ENCODE measurements around the gene CLPTM1L.
"Not testable (repeated sequence)": the region's sequence is repeated elsewhere in the genome, so short reads cannot be mapped to it uniquely, and the experiment has no call there.

CLPTM1L gene

DNA sequence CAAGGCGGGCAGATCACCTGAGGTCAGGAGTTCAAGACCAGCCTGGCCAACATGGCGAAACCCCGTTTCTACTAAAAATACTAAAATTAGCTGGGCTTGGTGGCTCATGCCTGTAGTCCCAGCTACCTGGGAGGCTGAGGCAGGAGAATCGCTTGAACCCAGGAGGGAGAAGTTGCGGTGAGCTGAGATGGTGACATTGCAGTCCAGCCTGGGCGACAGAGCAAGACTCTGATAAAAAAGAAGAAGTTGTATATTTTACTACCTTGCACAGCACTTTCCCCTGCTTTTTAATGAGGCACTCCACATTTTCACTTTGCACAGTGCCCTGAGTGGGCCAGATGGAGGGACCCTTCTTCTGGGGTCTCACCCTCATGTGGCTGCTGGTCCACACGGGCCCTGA is 15.5 kb upstream of the CLPTM1L start:
- not testable (repeated sequence) for DNase-seq (ENCODE audit: low read depth in 1 of 2, low spot score in 1 of 2)

DNA sequence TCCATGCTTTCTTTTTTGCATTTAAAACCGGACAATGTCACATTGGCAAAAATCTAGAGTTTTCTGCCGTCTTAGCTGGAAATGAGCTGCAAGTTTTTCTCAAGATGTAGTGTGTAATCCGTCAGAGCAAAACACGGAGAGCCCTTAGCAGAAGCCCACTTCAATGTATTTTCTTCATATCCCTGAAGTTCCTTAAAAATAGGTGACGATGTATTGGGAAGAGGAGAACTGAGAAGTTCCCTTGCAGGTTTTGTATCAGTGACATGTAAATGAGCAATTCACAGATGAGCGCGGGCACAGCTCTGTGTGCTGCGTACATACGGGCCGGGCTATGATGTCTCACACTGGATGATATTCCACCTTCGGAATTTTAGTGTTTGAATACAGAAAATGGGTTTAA is 14.8 kb upstream of the CLPTM1L start:
- no peak for DNase-seq (ENCODE audit: low read depth in 1 of 2, low spot score in 1 of 2)

DNA sequence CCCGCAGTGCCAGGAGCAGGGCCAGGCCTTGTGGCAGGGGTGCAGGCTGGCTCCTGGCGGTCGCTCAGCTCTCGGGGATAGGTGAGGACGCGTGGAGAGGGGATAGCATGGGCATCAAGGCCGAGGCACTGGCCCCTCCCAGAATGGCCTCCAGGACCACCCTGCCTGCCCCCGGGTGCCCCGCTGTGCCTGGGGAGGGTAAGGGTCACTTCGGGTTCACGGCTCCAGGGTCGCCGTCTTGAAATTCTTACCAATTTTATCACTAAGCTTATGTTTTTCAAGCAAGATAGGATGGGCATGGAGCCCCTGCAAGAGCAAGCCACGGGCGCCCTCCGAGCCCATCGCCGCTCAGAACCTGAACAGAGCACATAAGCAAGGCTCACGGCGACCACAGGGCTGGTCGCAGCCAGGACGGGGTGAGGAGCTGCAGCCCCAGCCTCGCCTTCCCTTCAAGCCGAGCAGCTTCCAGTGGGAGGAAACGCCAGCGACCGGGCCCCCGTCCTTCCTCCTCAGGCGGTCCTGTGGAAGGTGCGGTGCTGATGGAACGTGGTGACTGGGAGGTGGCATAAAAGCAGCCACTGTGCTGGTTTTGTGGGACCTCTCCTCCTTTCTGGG is 14.2 kb upstream of the CLPTM1L start:
- no peak for DNase-seq (ENCODE audit: low read depth in 1 of 2, low spot score in 1 of 2)

DNA sequence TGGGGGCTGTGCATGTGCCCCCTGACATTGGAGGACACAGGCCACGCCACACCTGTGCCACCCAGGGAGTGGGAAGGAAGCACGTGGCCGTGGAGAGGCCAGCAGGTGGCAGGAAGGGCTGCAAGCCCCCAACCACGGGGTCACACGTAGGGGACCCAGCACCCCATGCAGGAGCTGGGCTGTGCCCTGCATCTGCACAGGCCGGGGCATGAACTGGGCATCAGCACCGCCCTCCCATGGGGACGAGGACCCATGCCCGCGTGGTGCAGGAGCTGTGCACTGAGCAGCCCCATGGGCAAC is 13.8 kb upstream of the CLPTM1L start:
- no peak for DNase-seq (ENCODE audit: low read depth in 1 of 2, low spot score in 1 of 2)

DNA sequence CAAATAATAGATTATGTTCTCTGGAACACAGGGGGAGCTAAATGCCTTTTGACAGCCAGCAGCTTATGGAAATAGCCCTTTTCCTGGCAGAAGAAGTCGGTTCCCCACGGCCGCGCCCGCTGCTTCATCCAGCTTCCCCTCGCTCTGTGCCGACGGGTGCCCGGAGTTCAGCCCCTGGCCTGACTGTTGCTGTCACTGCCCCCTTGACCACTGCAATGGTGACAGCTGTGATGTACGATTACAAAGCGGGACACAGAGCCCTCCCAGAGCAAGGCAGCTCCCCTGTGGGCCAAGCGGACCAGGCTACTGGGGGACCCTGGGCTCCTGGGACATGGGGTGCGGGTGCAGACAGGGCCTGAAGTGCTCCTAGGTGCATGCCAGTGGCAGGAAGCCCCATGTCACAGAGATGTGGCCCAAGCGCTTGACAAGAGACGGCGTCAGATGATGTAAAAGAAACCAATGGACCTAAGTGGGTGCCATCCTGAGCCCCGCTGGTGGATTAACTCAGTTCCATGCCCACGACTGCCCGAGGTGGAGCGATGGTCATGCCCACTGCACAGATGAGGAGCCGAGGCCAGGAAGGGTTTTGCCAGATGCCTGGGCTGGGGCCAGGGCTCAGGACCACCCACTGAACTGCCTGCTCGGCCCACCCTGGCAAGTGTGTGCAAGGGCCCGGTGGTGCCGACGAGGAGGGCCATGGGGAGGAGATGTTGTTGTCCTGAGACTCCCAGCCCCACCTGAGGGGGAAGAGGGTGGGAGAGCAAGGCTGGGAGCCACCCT is 13.2 kb upstream of the CLPTM1L start:
- no peak for DNase-seq (ENCODE audit: low read depth in 1 of 2, low spot score in 1 of 2)

DNA sequence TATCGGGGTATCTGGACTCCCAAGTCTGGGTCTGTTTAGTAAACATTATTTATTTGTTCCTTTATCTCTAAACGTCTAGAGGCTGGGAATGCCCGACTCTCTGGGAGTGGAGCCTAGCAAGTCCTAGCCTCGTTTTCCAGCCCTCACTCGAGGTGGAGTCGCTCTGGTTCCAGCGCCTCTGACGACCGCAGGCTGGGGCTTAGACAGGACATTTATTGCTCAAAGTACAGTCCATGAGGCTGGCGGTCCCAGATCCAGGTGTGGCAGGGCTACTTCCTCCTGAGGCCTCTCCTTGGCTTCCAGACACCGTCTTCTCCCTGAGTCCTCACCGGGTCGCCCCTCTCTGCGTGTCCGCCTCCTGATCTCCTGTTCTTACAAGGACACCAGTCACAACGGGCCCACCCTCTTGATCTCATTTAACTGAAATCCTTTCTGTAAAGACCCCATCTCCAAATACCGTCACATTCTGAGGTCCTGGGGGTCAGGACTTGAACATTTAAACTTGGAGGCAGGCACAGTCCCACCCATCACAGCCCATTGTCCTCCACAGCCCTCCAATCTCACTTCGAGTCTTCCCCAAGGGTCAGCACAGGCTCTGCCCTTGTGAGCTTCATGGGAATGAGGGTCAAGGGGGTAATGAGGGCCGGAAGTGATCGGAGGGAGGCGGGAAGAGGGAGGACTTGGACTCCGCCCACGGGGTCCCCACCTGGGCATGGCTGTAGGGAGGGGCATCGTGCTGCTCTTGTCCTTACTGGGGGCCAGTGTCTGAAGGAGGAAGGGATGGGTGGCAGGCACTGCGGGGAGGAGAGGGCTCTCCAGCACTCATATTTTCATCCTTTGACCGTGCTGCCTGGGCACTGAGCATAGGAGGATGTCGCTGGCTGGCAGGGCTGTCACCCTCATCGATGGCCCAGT is 12.2 kb upstream of the CLPTM1L start:
- DNase-seq (ENCODE audit: low read depth in 1 of 2, low spot score in 1 of 2), result no peak

DNA sequence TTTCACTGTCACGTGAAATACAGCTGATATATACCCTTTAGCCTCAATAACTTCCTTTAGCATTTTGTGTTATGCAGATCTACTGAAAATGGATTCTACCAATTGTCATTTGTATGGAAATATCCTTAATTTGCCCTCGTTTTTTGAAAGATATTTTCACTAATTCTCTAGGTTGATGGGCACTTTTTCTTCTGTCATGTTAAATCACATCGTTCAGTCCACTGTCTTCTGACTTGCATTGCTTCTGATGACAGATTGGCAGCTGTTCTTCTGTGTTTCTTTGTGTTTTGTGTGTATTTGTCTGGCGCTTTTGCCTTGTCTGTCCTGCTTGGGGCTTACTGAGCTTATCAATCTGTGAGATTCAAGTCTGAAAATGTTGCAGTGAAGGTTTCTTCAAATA is 9.7 kb upstream of the CLPTM1L start:
- no peak for DNase-seq (ENCODE audit: low read depth in 1 of 2, low spot score in 1 of 2)

DNA sequence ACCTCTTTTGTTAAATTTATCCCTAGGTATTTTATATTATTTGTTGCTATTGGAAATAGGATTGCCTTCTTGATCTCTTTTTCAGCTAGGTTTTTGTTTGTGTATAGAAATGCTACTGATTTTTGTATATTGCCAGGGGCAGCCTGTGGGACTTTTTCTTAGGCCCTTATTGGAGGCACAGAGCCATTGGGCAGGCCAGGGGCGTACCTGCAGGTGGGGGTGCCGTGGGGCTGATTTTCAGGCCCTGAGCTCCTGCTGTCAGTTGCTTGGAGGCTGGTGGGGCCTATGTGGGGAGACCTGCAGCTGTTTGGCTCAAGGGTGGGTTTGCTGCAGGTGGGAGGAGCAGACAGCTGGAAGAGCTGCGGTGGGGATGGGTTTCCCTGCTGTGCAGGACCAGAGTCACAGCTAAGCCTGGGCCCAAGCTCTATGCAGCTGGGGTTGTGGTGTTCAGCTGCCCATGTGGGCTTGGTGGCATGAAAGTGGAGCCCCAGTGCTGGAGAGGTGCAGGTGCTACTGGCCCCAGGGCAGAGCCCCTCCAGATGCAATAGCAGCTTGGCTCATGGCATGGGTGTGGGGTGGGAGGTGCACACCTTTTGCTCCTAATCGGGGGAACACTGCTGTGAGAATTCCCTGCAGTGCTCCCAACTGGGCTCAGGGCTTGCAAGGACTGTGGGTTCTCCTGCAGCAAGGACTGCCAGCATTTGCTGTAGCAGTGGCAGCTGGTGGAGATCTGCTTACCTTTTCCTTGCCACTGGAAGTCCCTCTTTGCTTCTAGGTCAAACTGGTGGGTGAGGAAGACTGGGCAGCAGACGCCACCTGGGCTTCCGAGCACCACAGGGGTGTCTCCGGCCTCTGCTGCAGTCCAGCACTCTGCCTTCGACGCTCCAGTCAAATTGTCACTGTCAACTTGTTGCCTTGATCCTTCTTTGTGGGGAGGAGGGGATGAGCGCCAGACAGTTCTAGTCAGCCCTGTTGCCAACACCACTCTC is 7.6 kb upstream of the CLPTM1L start:
- DNase-seq (ENCODE audit: low read depth in 1 of 2, low spot score in 1 of 2), result no peak

DNA sequence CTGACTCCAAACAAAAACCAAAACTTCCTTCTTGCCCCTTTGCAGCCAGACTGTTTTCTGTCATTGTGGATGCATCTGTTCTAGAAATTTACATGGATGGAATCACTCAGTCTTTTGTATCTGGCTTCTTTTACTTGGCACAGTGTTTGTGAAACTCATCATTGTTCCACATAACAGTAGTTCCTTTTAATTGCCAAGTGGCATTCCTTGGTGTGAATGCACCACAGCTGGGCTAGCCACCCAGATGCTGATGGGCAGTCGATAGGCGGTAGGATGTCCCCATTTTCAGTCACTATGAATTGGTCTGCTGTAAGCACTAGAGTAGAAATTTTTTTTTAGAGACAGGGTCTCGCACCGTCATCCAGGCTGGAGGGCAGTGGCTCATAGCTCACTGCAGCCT is 6.3 kb upstream of the CLPTM1L start:
- no peak for DNase-seq (ENCODE audit: low read depth in 1 of 2, low spot score in 1 of 2)

DNA sequence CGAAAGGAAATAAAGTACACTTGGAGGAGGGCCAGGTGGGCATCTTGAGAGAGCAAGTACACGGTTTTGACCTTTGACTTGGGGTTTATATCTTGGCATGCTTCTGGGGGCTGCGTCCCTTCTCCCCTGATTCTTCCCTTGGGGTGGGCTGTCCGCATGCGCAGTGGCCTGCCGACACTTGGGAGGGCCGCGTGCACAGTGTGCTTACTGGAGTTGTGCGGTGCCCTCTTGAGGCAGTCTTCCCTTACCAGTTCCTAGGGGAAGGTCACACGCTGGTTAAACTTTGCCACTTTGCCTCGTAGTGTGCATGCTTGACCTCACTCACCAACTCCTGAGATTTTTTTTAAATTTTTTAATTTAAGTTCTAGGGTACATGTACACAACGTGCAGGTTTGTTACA is 4.3 kb upstream of the CLPTM1L start:
- no peak for DNase-seq (ENCODE audit: low read depth in 1 of 2, low spot score in 1 of 2)

DNA sequence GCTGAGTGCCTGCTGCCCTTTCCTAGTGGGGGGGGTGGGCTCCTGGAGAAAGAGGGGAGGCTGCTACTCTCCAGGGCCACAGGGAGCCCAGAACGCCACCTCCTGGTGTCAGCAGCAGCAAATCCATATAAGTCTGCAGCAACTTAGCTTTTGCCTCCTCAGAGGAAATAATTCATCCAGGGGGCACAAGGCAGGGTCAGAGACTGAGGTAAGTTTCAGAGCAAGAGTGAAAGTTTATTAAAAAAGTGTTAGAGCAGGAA is 4.0 kb upstream of the CLPTM1L start:
- DNase-seq (ENCODE audit: low read depth in 1 of 2, low spot score in 1 of 2), result no peak

DNA sequence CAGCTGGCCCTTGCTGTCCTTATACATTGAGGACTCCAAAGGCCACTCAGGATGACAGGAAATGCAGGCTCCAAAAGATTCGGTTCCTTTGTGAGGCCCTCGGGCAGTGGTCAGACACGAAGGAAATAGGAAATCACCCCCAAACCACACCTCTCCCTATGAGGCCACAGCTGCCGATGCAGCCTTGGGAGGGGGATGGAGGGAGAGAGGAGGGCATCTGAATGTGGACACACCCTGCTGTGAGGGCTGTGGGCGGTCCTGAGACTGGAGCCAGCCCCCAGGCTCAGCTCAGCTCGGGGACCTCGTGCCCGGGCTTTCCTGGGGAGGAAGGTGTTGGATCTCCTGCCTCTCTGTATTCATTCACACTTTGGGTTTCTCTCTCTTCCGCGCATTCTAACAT is 2.7 kb upstream of the CLPTM1L start:
- no peak for DNase-seq (ENCODE audit: low read depth in 1 of 2, low spot score in 1 of 2)

DNA sequence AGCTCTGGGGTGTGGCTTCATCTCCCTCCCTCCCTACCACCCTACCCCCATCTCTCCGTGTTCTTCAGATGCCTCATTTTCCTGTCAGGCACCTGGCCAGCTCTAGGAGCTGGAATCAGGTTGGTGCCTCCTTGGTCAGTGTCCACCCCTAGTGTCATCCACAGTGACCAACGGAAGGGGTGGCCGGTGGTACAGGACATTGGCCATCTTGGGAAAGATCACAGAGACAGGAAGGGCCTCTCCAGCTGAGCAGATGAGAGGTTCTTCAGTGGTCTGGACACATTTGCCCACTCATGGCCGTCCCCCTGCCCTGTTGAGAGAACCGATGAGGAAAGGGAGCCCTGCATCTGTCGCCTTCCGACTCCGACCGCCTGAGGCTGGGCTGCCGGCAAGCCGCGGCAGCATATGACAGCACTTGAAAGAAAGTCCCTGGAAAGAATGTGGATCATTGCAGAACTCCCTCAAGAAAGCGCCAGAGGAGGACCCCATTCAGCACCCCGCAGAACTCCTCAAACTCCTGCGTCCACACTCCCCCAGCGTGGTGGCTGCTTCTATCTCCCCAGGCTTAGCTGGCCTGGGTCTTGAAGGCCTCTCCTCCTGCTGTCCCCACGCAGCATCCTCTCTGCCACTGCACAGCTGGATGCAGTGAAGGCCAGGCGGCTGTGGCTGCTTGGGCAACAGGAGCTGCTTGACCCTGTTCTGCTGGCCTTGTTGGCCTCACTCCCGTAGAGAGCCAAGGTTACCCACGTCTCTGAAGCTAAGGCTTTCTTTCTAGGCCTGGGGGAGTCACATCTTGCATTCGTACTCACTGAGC is 1.9 kb upstream of the CLPTM1L start:
- DNase-seq (ENCODE audit: low read depth in 1 of 2, low spot score in 1 of 2), result no peak

DNA sequence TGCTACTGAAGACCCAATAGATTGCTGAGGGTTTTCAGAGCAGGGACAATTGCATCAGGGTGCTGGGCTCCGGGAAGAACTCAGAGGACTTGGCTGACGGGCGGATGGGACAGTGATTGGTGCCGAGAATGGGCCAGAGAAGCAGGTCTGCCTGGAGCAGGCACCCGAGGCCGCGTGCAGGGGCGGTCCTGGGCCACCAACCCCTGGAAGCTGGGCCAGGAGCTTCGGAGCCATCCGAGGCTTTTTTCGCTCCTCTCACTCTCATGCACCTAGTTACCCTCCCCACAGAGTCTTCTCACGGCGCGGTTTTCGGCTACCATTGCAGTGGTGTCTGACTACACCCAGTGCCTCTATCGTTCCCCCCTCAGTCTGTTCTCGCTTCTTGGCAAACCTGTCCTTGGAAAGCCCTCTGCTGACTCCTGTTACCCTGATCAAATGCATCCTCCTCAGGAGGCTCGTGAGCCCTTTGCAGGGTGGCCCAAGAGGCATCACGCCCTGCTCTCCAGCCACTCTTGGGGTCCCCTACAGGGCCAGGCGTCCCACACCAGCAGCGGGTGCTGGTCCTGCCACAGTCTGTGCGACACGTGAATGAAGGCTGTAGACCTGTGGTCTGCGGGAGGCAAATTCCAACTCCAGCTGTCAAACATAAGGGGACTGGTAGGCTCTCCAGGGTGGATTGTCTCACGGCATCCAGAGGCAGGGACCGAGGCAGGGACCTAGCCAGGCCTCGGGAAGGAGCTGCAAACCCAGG is 1.2 kb upstream of the CLPTM1L start:
- no peak for DNase-seq (ENCODE audit: low read depth in 1 of 2, low spot score in 1 of 2)

DNA sequence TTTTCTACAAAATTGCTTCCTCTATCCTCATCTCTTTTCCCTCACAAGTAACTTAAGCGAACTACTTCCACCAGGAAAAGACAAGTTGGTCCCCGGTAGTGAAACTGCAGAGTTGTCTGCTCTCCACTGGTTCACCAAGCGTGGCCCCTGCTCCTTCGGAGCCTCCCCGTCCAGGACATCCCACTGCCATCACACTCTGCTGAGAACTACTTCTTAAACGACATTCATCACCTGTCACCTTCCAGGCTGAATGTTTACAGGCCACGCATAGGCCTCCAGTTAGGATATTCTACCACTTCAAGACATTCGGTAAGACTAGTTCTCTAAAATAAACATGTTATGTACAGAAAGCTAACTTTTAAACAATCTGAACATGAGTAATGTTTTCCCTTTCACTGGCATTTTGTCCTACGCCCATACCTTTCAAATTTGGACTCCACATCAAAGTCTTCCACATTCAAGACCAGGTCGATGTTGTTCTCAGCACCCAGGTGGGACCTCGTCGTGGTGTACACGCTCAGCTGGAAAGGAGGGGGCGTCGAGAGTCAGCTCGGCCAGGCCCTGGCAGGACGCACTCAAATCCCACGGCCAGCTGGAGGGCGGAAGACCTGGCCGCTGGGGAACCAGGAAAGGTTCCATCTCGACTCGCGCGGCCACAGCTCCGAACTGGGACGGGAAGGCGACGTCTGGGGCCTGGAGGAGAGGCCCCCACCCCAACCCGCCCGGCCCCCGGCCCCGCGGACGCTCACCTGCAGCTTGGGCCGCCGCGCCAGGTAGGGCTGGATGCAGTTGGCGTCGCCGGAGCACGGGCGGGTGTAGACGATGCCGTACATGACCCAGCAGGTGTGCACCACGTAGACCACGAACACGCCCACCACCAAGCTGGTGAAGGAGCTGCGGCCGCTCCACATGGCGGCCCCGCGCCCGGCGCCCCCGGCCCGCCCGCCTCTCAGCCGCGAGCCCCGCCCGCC is 683 bp downstream of the CLPTM1L start:
- no peak for DNase-seq (ENCODE audit: low read depth in 1 of 2, low spot score in 1 of 2)

DNA sequence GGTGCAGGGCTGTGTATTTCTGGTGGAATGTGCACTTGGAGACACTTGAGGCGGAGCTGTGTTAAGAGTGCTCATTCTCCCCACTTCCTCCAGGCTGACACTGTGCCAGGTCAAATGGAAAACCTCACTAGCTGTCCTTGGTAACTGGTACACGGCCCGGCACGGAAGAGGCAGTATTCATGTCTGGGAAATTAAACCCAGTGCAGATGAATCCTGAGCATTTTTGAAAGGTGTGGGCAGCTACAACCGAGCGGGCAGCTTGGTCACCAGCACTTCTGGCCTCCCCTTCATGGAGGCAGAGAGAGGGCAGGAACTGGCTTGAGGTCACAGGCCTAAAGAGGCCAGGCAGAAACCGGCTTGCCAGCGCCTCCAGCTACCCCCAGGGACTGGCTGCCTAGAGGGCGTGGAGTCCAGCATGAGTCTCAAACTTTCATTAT is 1.6 kb downstream of the CLPTM1L start:
- DNase-seq (ENCODE audit: low read depth in 1 of 2, low spot score in 1 of 2), result no peak

DNA sequence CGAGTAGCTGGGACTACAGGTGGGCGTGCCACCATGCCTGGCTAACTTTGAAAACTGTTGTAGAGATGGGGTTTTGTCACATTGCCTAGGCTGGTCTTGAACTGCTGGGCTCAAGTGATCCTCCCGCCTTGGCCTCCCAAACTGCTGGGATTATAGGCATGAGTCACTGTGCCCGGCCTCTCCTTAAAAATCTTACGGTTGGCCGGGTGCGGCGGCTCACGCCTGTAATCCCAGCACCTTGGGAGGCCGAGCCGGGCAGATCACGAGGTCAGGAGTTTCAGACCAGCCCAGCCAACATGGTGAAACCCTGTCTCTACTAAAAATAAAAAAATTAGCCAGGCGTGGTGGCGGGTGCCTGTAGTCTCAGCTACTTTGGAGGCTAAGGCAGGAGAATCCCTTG is 2.2 kb downstream of the CLPTM1L start:
- DNase-seq (ENCODE audit: low read depth in 1 of 2, low spot score in 1 of 2), result not testable (repeated sequence)

DNA sequence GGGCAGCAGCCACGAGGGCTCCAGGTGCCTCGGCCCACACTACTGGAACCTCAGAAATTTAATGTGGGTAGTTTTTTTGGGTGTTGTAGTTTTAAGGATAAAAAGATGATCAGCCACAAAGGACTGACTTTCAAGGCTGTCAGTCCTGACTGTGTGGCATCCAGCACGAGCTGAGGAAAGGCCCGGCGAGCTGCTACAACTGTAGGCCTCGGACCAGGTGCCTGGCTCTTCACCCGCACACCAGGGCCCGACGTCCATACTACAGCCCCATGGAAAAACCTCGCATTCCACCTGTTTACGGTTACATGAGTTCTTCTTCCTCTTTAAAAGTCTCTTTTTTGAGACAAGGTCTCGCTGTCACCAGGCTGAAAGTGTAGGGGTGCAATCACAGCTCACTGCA is 2.6 kb downstream of the CLPTM1L start:
- no peak for DNase-seq (ENCODE audit: low read depth in 1 of 2, low spot score in 1 of 2)

DNA sequence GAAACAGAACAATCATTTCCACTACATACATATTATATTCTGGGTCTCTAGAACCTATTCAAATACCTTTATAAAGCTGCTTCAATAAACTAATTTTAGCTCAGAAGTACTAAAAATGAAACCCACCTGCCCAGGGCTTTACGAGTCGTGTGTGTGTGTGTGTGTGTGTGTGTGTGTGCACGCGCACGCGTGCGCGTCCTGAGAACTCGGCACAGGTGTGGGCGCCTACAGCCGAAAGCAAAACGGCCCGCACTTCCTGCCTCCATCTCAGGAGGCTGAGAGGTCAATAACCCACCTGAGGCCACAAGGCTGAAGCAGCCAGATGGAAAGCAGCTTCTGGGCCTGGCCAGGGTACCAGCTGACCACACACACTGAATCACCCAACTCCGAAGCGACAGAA is 3.0 kb downstream of the CLPTM1L start:
- no peak for DNase-seq (ENCODE audit: low read depth in 1 of 2, low spot score in 1 of 2)

Data from activated CD4-positive, alpha-beta T cell treated with anti-CD3 and anti-CD28 coated beads, Interleukin-2, amount 50 U/mL, for 24 hours (primary cell).